Heart right ventricle (tissue), 16 donors: ENCODE measurements around the gene UCKL1. TPM values are rescaled to one million over a fixed set of nuclear protein-coding genes. Genes with fewer than 3 reads are reported as not detected.
"Not testable (repeated sequence)": the region's sequence is repeated elsewhere in the genome, so short reads cannot be mapped to it uniquely, and the experiment has no call there.

Experiments
- ATAC-seq, 8 donors: fragments of 200-7000 bp; cut with Tn5 transposase; one replicate each; pipeline ENCODE4 v1.9.1; 2020; ENCODE audit warnings: mild to moderate bottlenecking in 8 of 8, moderate library complexity in 8 of 8, moderate number of reproducible peaks in 1 of 8
- DNase-seq, 2 donors: peaks; one replicate each; pipeline ENCODE4 v3.0.0-alpha.2; 2020
- H3K27ac ChIP-seq, 10 donors: fragments of 200-600 bp; sonication (generic) in 2 of 10; one replicate each; pipeline versions ENCODE4 v1.5.0 to v1.8.0; 2020 to 2022; ENCODE audit warnings: mild to moderate bottlenecking in 3 of 10
- H3K27me3 ChIP-seq, 7 donors: fragments of 200-600 bp; one replicate each; pipeline ENCODE4 v1.8.0; 2021 to 2022; ENCODE audit warnings: mild to moderate bottlenecking in 2 of 7
- H3K36me3 ChIP-seq, 9 donors: fragments of 200-600 bp; sonication (generic) in 1 of 9; one replicate each; pipeline versions ENCODE4 v1.5.0 to v1.8.0; 2020 to 2022; ENCODE audit warnings: mild to moderate bottlenecking in 2 of 9
- H3K4me1 ChIP-seq, 9 donors: fragments of 200-600 bp; sonication (generic) in 1 of 9; one replicate each; pipeline versions ENCODE4 v1.5.0 to v1.8.0; 2020 to 2022; ENCODE audit warnings: mild to moderate bottlenecking in 4 of 9
- H3K4me3 ChIP-seq, 10 donors: fragments of 200-600 bp; sonication (generic) in 2 of 10; one replicate each; pipeline versions ENCODE4 v1.5.0 to v1.8.0; 2020 to 2022; ENCODE audit warnings: mild to moderate bottlenecking in 7 of 10, moderate library complexity in 2 of 10
- H3K9me3 ChIP-seq, 11 donors: fragments of 200-600 bp in 10 of 11; sonication (generic) in 2 of 11; one replicate each; pipeline versions ENCODE4 v1.5.0 to v1.8.0; 2013 to 2022; ENCODE audit warnings: mild to moderate bottlenecking in 2 of 11, control low read depth in 1 of 11, moderate library complexity in 1 of 11
- WGBS, 2 donors: extraction: QIAGEN DNeasy Blood & Tissue Kit; methylation state at CpG; one replicate each; pipeline ENCODE4 v1.1.7; 2013; ENCODE audit warnings: inconsistent platforms in 1 of 2; 5-methylcytosine and 5-hydroxymethylcytosine counted together
- intact Hi-C, 10 donors: fragments of 100-400 bp; cut with DNase I; formaldehyde crosslinking; loops; one replicate each; pipeline versions ENCODE4 v1.11.1 to v1.14.2; 2022
- polyA plus RNA-seq, 2 donors: library from polyadenylated mRNA; stranded (reverse); fragments of 200-250 nt; gene quantifications; one replicate each; pipeline ENCODE4 v1.2.3, GENCODE V29; 2013
- total RNA-seq, 10 donors: library from RNA; stranded (reverse); fragmentation: NEBNext Ultra II Directional in 3 of 10; extraction: Animal tissue kit (Norgen Biotek cat#: 25700) in 3 of 10; gene quantifications; one replicate each; pipeline versions ENCODE4 v1.2.1 to v1.2.4, GENCODE V29; 2021 to 2023
- TF ChIP-seq, protein P1 (sequence below), 9 donors: fragments of 200-600 bp; sonication (generic) in 2 of 9; IDR thresholded peaks; one replicate each; pipeline versions ENCODE4 v1.5.0 to v1.8.0; 2021 to 2022; ENCODE audit warnings: antibody characterized with exemption in 9 of 9, mild to moderate bottlenecking in 5 of 9, moderate library complexity in 1 of 9
- donor health status: Arrhythmogenic right ventricular cardiomyopathy.
- donor health status: ischemic (EF 13 %, LVEDD 7.1; RV severe dilation, severe dysfunction).
- donor health status: healthy with polysubstance abuse.
- donor health status: DM: no; HTN: yes; CAD: no.
- donor health status: DM: no; HTN: no; CAD: no.
- donor health status: ischemic (EF 25% LVEDD 6.9; RV normal size, moderate dysfunction).
- donor health status: ischemic (EF 25% LVEDD 5.7; RV mildly dilated, moderate dysfunction).
- donor health status: healthy.
- donor health status: DM: yes; HTN: yes; CAD: no.
- donor health status: Ischemic cardiomyopathy.
- donor health status: ischemic (EF 35%, LVEDD 5.7; RV mildly dilated, moderate dysfunction).
- donor health status: nonischemic (EF 11% LVEDD 7.7; RV severe dilation, severe dysfunction).
- donor health status: DM: yes; HTN: yes; CAD: no.
- donor health status: PGD.
- donor health status: ischemic (EF 29% LVEDD 5.4; RV normal size, mild dysfunction).
- donor health status: nonischemic (EF 23%, LVEDD 6.1; RV moderate dilation, normal function).

The UCKL1 gene
- total and polyA plus RNA-seq, 12 donors, result 27.3 to 130 (median 40.3) TPM

DNA sequence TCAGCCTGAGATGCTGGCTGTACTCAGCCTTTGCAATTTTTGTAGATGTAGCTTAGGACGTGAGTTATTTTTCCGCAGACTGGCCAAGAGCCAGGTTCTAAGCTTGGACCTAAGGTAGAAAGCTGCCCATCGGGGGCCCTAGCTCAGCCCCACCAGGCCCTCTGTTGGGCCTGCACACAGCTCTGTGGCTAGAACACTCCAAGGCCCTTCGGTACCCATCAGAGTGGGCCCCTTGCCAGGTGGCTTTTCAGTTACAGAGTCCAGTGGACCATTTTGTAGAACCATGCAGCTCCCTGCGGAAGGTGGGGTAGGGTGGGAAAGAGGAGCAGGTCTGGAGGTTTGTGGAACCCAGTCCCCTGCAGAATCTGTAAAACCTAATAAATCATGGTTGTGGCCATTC, 22.6 kb downstream of the UCKL1 start:
- H3K4me3 ChIP-seq, result no peak overlapping the region
- peaks cover 0 to 19% (median 4%) of the 10 kb centered on the region in 9 donors for H3K4me1 ChIP-seq
- TF ChIP-seq, protein P1, sequence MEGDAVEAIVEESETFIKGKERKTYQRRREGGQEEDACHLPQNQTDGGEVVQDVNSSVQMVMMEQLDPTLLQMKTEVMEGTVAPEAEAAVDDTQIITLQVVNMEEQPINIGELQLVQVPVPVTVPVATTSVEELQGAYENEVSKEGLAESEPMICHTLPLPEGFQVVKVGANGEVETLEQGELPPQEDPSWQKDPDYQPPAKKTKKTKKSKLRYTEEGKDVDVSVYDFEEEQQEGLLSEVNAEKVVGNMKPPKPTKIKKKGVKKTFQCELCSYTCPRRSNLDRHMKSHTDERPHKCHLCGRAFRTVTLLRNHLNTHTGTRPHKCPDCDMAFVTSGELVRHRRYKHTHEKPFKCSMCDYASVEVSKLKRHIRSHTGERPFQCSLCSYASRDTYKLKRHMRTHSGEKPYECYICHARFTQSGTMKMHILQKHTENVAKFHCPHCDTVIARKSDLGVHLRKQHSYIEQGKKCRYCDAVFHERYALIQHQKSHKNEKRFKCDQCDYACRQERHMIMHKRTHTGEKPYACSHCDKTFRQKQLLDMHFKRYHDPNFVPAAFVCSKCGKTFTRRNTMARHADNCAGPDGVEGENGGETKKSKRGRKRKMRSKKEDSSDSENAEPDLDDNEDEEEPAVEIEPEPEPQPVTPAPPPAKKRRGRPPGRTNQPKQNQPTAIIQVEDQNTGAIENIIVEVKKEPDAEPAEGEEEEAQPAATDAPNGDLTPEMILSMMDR (IDR thresholded peaks at IDR 0.05), result no peak
- DNase-seq (no peak), ATAC-seq (no peak)
- H3K36me3 ChIP-seq, result peaks cover 0 to 95% (median 57%) of the 10 kb centered on the region in 9 donors
- intact Hi-C loops, result no loop called here
- H3K27me3 ChIP-seq, result no peaks in the 10 kb centered on the region
- no peaks in the 10 kb centered on the region for H3K9me3 ChIP-seq
- 57 to 65% methylated on average over 5 of the region's 5 CpGs for WGBS, 2 donors
- no peak overlapping the region for H3K27ac ChIP-seq

DNA sequence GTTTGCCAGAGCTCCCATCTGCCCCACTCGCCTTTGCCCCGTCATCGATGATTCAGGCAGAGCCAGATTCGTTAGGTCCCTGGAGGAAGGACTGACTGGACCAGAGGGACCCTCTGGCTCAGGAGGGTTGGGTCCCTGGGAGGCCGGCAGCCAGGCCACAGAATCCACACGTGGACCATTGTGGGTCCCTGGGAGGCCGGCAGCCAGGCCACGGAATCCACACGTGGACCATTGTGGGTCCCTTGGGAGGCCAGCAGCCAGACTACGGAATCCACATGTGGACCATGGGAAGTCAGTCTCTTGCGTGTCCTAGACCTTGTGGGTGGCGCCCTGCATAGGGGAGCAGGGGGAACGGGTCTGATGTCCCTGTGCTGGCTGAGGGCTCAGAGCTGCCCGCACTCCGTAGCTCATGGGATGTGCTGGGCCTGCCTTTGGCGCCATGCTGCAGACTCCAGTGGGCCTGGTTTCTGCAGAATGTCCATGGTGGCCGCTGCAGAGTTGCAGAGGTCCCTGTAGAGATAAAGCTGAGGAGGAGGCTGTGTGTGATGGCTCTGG, 23.5 kb downstream of the UCKL1 start:
- WGBS, 2 donors, result 89 to 95% methylated on average over 17 of the region's 17 CpGs
- Histone ChIP-seq H3K27ac (no peak overlapping the region), H3K4me3 (no peak overlapping the region), H3K4me1 (peaks cover 0 to 19% (median 4%) of the 10 kb centered on the region in 9 donors), H3K9me3 (no peaks in the 10 kb centered on the region), H3K36me3 (peaks cover 0 to 96% (median 58%) of the 10 kb centered on the region in 9 donors), H3K27me3 (no peaks in the 10 kb centered on the region)
- intact Hi-C loops, result no loop called here
- TF ChIP-seq, protein P1 (IDR thresholded peaks at IDR 0.05), result no peak
- no peak for DNase-seq
- no peak for ATAC-seq

DNA sequence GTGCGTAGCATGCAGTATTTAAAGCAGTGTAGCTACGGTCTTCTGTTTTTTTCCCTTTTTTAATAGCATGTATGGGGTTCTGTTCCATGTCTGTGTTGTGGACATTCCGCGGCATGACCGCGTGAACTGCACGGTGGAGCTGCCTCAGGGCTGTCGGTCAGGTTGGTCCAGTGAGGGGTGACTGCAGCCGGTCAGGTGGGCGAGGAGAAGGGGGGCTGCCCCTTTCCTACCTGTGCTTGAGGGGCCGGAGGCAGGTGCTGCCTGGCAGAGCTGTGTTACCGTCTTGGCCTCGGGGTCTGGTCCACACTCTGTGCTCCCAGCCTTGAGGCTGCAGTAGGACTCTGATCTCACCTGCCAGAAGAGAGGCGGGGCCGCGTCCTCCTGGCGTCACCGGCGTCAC, 24.5 kb downstream of the UCKL1 start:
- H3K4me1 ChIP-seq, result peaks cover 0 to 19% (median 4%) of the 10 kb centered on the region in 9 donors
- no peaks in the 10 kb centered on the region for H3K9me3 ChIP-seq
- peaks cover 0 to 98% (median 58%) of the 10 kb centered on the region in 9 donors for H3K36me3 ChIP-seq
- intact Hi-C loops, result no loop called here
- TF ChIP-seq, protein P1 (IDR thresholded peaks at IDR 0.05), result no peak
- peak overlapping the region in 4 of 10 donors; percentile 29 to 64 (median 55) for H3K27ac ChIP-seq
- H3K4me3 ChIP-seq, result no peak overlapping the region
- H3K27me3 ChIP-seq, result no peaks in the 10 kb centered on the region
- 88 to 93% methylated on average over 19 of the region's 19 CpGs for WGBS, 2 donors
- DNase-seq, result no peak
- ATAC-seq, result peak in 3 of 8 donors; percentile 1 to 6 (median 2)

DNA sequence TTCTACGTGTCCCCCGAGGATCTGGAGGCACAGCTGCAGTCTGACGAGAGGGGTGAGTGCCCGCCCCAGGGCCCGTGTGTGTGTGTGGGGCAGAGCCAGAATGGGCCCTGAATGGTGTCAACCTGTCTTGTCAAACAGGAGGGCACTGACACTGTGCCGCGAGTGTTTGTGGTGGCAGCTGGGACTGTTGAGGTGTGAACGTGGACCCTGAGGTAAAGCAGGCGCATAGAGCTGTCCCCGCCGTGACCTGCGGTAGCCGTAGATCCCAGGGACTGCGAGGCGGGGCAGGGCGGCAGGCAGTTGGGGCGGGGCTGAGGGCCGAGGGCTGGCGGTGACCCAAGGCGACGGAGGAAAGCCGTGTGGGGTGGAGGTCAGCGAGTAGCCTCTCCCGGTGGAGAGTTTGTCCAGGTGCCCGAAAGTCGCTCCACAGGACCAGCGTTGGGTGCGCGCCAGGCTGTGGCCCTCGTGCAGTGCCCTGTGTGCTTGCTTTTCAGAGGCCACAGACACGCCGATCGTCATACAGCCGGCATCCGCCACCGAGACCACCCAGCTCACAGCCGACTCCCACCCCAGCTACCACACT, 25.2 kb downstream of the UCKL1 start:
- 41 to 70% methylated on average over 37 of the region's 37 CpGs for WGBS, 2 donors
- Histone ChIP-seq H3K4me3 (no peak overlapping the region), H3K27me3 (no peaks in the 10 kb centered on the region), H3K36me3 (peaks cover 0 to 98% (median 53%) of the 10 kb centered on the region in 9 donors), H3K27ac (peak overlapping the region in 7 of 10 donors; percentile 20 to 64 (median 50)), H3K9me3 (no peaks in the 10 kb centered on the region), H3K4me1 (peaks cover 0 to 19% (median 4%) of the 10 kb centered on the region in 9 donors)
- TF ChIP-seq, protein P1 (IDR thresholded peaks at IDR 0.05), result no peak
- peak; percentile 72 to 79 for DNase-seq
- peak; percentile 77 to 94 (median 92) for ATAC-seq
- intact Hi-C loops, result no loop called here

DNA sequence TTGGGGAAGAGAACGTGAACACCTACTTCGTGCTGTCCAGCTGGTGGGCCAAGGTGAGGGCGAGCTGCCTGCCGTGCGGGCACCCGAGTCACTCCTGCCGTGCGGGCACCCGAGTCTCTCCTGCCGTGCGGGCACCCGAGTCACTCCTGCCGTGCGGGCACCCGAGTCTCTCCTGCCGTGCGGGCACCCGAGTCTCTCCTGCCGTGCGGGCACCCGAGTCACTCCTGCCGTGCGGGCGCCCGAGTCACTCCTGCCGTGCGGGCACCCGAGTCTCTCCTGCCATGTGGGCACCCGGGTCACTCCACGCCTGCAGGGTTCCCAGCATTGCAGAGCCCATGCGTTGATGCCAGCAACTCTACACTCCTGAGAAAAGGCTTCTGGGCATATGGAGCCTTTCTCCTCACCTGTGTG, 26.7 kb downstream of the UCKL1 start:
- H3K9me3 ChIP-seq, ATAC-seq, H3K4me3 ChIP-seq, H3K27me3 ChIP-seq, H3K27ac ChIP-seq, intact Hi-C loops, DNase-seq: not testable (repeated sequence)
- Histone ChIP-seq H3K4me1 (peaks cover 0 to 25% (median 4%) of the 10 kb centered on the region in 9 donors), H3K36me3 (peaks cover 0 to 96% (median 46%) of the 10 kb centered on the region in 9 donors)
- WGBS, 2 donors, result 96% methylated on average over 31 of the region's 31 CpGs
